LoVo (cell line): ENCODE results near the gene PHAF1.
A peak's percentile ranks its signal among the peaks of the same experiment; 100 is the strongest.

Experiments
- DNase-seq: peaks from one replicate; pipeline ENCODE4 v3.0.0-alpha.2; 2016; ENCODE audit warnings: low spot score

PHAF1 gene

DNA sequence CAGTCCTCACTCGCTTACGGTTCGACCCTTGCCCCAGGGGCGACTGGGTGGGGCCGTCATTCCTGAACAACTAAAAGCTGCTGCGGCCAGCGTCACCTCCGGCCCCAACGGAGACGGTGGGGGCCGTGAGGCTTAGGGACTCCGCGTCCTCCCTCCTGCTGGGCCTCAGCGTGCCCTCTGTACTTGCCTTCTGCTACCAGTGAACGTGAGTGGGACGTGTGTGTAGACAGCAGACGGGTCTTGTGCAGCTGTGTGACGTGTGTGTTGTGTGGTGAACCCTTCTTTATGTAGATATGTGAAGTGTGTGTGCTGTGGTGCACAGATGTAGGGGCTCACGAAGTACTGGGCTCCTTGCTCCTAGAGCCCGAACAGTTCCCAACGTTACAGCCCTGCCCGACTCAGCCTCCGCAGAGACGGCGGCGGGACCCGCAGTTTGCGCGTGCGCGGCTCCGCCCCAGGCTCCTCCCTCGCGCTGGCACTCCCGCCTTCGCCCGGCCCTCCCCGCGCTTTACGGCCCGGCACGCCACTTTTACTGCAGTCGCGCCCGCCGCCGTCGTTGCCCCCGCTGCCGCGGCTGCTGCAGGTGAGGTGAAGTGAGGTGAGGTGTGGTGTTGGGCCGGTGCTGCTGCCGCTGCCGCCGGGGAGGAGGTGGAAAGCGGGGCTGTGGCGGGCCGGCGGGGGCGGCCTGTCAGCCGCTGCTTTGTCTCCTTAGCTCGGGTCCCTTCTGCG is at the start of gene PHAF1:
Gene PHAF1, plus strand, starts transcription at position 535 of the 729 bp plus-strand sequence. CDS start 235 bp downstream, outside the sequence.
- peak; percentile 95 for DNase-seq

DNA sequence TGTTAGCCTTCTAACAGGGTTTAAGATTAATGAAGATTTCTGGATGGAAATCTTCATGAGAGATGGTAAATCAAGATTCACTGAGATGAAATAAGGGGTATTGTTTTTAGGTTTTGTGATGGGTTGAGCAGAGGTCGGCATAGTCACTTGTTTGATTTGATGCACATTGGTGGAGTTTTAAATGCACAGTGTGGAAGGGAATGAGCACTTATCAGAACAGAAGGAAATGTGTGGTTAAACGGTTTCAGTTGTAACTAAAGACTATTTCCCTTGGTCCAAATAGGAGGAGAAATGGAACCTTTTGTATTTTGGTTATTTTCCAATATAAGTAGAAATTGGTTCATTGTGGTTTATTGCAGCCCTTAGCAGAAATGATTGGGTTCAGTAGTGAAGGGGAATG is 46.7 kb upstream of the PHAF1 start:
- DNase-seq, result no peak

DNA sequence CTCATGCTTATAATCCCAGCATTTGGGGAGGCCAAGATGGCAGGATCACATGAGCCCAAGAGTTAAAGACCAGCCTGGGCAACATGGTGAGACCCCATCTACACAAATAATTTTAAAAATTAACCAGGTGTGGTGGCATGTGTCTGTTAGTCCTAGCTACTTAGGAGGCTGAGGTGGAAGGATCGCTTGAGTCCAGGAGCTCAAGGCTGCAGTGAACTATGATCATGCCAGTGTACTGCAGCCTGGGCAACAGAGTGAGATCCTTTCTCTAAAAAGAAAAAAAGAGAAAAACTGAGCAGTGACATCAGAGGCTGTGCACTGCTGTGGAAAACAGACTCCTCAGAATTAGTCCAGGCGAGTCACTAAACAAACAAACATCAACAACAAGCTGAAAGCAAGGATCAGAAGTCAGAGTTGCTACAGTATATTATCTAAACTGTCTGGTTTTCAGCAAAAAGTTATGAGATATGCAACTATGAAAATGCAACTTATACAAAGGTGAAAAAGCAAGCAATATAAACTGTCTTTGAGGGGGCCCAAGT is 41.5 kb upstream of the PHAF1 start:
- DNase-seq, result no peak

DNA sequence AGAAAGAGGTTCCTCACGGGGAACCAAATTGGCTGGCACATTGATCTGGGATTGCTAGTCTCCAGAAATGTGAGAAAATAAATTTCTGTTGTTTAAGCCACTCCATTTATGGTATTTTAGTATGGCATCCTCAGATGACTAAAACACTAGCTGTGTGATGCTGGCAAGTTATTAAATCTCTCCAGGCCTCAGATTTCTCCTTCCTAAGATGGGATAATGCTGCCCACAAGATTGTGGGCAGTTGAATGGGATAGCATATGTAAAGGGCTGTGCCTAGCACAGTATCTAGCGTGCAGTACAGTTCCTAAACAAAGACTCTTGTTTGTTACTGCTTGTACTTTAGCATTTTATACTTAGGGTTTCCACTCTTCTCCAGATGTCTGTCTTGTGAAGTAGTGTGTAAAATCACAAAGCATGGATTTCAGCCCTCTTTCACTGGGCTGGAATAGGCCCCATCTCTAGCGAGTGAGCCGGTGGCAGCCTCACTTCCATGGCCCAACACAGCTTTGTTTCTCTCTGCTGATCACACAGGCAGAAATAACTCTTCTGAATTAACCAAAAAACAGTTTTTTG is 38.2 kb upstream of the PHAF1 start:
- DNase-seq, result no peak

DNA sequence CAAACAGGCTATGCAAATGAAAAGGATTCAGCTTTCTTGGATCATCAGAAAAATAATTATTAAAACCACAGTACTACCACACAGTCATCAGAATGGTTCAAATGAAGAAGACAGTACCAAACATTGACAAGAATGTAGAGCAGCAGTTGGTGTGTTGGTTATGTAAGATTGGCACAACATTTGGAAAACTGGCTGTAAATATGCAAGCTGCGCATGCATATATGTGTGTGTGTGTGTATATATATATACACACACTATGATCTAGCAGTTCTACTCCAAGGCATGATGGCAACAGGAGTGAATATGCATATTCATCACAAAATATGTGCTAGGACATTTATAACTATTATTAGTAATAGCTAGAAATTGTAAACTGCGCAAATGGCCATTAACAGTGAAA is 34.4 kb upstream of the PHAF1 start:
- no peak for DNase-seq

DNA sequence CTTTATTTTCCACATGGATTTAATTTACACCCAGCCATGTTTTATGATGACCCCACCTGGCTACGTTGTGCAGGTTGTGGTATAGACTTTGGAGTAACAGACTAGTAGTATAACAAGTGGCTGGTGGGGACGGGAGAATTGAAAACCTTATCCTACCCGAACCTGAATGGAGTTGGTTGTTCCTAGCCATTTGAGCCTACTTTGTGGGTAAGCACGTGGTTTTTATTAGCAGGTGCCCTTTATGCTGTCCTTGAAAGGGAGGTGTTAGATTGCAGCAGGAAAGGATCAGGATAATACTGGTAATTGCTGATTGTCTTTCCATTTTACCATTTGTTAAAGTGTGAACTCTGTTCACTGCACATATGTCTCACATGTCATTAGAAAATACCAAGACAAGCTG is 31.9 kb upstream of the PHAF1 start:
- DNase-seq, result no peak

DNA sequence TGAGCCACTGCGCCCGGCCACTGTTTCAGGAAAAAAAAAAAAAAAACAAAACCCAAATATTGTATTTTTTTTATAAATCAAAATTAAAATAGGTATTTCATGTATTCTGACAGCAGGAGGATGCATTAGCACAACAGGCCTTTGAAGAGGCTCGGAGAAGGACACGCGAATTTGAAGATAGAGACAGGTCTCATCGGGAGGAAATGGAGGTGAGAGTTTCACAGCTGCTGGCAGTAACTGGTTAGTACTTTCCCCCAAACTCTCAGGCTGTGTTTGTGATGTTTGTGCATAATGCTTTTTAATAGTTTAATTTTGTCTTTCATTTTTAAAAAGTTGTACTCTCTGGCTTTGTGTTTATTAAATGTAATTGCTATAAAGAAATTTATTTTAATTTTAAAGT is 27.6 kb upstream of the PHAF1 start:
- no peak for DNase-seq

DNA sequence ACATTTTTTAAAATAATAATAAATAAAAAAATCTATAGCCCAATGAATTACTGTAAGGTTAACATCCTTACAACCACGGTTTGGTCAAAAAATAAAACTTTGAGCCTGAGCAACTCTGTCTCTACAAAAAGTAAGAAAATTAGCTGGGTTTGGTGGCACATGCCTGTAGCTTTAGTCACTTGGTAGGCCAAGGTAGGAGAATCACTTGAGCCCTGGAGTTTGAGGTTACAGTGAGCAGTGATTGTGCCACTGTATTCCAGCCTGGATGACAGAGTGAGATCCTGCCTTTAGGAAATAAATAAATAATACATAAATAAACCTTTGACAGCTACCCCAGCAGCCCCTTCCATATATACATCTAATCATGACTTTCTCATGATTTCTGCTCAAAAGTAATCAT is 26.9 kb upstream of the PHAF1 start:
- no peak for DNase-seq

DNA sequence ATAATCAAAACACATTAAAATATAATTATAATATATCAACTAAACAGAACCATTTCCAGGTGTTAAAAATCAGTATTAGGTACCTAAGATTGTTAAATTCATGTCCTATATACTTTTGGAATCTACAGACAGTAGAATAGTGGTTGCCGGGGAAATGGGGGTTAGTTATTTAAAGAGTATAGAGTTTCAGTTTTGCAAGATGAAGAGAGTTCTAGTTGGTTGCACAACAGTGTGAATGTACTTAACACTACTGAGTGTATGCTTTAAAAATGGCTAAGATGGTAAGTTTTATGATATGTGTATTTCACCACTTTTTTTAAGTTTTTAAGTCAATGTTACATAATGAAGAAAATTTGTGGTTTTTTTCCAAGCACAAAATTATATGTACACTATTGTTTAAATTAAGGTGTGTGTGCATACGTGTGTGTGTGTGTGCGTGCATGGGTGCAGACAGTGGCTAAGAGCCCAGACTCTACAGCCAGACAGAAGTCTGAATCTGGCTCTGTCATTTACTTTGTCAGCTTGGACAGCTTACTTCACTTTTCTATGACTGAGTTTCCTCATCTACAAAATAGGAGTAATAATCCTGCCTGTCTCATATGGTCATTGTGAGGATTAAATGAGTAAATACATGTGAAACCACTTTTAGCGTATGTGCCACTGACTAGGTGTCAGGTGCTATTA is 25.3 kb upstream of the PHAF1 start:
- no peak for DNase-seq

DNA sequence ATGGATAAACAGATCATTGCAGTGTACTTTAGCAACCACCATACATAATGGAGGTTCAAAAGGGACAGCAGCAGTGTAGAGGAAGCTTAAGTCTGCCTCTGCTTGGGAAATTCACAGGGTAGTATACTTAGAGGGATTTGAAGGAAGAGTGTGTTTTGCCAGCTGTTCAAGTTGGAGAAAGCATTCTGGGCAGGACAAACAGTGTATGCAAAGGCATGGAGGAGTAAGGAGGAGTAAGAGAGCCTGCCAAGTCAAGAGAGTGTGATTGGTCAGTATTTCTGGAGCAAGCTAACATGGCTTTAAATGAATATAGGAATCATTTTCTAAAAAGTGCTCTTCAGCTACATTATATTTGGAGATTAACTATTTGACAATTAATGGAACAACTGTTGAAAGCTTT is 22.9 kb upstream of the PHAF1 start:
- no peak for DNase-seq

DNA sequence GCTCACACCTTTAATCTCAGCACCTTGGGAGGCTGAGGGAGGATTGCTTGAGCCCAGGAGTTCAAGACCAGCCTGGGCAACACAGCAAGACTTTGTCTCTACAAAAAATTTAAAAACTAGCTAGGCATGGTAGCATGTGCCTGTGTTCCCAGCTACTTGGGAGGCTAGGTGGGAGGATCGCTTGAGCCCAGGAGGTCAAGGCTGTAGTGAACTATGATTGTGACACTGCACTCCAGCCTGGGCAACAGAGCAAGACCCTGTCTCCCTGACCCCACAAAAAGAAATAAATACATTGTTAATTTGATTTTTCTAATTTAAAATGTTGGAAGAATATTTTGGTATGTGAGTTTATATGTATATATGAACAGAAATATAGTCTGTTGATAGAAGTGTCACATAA is 22.4 kb upstream of the PHAF1 start:
- DNase-seq, result no peak

DNA sequence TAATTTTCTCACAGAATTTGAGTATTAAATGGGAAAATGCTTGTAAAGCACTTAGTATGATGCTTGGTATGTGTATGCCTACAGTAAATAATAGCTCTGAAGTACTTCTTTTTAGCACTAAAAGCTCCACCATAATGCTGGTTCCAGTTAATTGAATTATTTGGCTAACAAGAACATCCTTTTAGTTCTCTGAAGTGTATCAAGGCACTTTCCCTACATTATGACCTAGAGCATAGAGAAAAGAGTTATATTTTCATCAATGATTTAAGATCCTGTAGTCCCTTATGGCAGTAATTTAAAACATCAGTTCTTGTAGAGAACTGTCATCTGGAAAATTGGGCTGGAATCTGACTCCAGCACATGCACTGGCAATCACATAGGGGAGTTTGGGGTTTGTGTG is 21.9 kb upstream of the PHAF1 start:
- DNase-seq, result no peak

DNA sequence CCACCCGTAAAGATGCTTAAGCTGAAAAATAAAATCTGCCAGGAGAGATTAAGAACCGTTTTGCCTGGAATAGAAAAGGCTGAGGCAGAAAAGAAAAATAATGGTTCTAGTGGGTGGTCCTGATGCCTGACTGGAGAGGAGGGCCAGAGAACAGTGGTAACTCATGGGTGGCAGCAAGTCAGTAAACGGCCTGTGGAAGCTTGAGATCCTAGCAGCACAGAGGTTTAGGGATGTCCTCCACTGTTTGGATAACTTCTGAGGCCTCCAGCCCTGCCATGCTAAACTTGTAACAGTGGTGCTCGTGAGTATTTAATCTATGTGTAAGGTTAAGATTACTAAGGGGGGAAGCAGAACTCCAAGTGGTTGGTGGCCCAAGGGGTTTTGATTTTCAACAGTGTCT is 21.2 kb upstream of the PHAF1 start:
- DNase-seq, result no peak

DNA sequence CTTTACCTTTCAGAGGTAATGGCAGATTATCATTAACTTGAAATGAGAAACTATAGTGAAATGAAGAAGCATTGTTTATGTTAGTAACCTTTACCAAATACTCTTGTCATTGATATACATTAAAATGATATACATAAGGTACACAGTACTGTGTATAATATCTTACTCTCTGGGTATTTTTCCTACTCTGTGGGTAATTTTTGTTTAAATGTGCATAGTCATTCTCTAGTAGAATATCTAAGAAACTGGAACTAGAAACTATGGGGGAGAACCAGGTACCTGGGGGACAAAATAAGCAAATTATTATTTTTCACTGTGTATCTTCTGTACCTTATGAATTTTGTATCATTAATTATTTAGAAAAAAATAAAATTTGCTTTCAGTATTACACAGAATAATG is 20.6 kb upstream of the PHAF1 start:
- no peak for DNase-seq

DNA sequence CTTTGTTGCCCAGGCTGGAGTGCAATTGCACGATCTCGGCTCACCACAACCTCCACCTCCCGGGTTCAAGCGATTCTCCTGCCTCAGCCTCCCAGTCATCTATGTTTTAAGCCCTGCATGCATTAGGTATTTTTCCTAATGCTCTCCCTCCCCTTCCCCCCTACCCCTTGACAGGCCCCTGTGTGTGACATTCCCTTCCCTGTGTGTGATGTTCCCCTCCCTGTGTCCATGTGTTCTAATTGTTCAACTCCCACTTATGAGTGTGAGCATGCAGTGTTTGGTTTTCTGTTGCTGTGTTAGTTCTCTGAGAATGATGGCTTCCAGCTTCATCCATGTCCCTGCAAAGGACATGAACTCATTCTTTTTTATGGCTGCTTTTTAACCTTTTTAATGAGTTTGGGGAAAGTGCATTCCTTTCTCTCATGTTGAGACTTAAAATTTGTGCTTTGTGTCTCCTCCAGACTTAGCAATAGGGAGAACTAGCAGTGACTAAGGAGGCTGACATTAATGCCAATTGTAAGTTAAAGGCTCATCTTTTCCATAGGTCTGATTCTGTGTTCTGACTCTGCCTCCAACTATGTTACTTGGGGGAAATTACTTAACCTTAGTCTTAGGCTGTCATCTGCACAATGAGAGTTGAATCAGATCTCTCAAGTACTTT is 17.7 kb upstream of the PHAF1 start:
- DNase-seq, result no peak

DNA sequence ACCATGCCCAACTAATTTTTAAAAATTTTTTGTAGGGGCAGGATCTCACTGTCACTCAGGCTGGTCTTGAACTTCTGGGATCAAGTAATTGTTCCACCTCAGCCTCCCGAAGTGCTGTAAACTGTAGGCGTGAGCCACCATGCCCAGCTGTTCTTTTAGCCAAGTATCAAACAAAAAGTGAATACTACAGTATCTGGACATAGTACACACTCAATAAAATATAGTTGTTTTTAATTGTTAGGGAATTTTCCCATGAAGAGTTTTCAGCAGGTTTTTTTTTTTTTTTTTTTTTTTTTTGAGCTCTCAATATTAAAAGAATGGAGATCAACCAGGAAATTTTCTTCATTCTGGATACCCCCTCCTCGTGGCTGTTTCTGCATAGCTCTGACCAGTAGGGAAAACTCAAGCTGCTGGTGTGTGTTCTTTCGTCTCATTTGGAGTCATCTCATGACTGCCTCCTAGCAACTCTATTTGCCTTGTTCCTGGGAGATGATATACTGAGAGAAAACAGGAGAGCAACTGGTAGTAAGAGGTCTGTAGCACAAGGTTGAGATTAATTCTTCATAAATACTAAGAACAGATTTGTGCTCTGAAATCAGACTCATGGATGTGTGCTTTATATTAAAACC is 16.5 kb upstream of the PHAF1 start:
- DNase-seq, result no peak

DNA sequence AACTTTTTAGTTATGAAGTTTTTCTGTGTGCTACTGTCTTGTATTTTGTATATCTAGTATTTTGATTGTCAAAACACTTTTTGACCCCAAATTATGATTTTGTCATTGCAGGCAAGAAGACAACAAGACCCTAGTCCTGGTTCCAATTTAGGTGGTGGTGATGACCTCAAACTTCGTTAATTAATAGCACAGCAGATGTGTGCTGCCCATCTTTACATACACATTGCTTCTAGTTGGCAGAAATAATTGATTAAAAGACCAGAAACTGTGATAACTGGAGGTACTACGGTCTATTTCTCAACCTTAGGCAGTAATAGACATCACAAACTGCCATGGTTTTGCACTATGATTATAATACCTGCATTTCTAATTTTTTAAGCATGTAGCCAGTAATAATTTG is 11.1 kb upstream of the PHAF1 start:
- DNase-seq, result no peak

DNA sequence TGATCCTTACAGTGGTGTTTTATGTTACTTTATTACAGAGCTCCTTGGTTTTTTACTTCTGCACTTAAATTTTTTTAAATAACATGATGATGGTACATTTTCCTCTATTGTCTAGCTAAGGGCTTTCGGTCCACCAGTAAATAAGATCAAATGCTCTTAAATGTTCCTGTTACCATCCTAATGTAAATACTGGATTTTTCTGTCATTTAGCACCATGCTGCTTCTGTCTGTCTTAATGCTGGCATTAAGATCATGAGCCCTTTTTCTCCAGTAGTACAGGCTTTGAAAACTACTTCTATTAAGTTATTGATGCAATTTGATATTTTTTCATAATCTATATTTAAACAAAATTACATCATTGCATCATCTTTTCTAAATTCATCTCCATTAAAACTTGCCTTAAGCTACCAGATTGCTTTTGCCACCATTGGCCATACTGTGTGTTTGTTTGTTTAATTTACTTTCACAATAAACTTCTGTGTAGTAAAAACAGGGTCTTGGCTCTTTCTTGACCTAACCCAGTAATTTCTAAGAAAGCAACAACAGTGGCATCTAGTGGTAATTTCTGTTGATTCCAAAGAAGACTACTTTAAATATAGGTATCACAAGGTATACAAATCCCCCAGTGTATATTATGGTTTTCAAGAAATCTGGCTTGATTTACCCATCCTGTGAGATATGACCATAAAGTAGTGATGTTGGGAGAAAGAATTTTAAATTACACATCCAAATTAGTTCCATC is 9.0 kb upstream of the PHAF1 start:
- DNase-seq, result no peak

DNA sequence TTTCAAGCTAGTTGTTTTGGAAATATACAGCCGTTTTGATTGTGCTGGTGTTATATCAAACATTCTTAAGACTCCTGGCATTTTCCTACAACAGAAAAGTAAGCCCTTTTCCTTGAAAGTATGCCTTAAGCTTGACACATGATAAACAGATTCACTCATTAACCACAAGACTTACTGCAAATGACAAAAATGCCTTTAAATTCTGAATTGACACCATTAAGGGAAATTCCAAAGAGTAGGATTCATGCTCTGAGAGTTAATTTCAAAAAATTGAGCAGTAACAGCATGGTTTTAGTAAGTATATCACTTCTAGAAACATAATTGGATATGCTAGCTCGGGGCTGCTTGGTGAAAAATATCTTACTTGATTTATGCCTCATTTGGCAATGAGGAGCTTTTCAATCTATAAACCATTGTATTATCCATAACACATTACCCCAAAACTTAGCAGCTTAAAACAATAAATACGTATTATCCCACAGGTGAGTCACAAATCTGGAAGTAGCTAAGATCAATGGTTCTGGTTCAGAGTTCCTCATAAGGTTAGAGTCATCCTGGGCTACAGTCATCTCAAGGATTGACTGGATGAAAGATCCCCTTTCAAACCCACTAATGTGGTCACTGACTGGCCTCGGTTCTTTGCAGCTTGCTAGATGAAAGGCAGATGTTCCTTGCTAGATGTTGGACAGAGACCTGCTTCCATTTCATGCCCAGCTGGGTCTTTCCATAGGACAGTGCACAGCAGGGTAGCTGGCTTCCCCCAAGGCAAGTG is 8.2 kb upstream of the PHAF1 start:
- DNase-seq, result no peak

DNA sequence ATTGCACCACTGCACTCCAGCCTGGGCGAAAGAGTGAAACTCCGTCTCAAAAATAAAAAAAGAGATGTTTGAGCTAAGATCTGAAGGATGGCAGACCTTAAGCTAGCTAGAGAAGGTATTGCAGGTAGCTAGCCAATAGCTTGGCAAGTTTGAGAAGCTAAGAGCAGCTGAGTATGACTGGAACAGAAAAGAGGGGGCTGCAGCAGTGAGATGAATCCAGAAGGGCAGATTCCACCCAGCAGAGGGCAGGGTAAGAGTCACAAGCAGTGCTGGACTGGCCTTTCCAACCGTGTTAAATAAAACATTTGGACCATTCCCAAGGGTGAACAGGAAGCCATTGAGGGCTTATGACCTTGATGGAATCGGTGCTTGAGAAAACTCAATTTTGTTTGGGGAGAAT is 5.7 kb upstream of the PHAF1 start:
- peak; percentile 7 for DNase-seq

DNA sequence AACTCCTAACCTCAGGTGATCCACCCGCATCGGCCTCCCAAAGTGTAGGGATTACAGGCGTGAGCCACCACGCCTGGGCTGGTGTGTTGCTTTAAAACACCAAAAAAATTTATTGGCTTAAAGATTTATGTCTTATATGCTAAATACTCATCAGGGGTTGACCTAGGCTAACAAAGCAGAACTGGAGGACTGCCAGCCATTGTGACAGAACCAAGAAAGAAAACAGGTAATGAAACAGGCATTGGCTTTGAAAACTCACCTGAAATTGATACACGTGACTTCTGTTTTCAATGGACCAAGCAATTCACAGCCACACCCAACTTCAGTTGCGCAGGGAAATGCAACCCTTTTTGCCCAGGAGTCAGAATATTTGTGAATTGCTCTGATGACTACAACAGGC is 4.9 kb upstream of the PHAF1 start:
- no peak for DNase-seq
